Loucy (cell line): ENCODE results near the gene RHBG.

Experiments
- EZH2phosphoT487 ChIP-seq: fragments of 200-600 bp; IDR thresholded peaks from 2 replicates; pipeline ENCODE4 v1.6.1; 2018; ENCODE audit warnings: antibody characterized with exemption, mild to moderate bottlenecking, moderate library complexity, borderline replicate concordance
- TF ChIP-seq, protein P1 (sequence below): fragments of 200-600 bp; sonication (generic); conservative IDR thresholded peaks from 2 replicates; pipeline ENCODE4 v1.5.1; 2014; ENCODE audit warnings: mild to moderate bottlenecking, antibody characterized with exemption, low read length

GRCh38 chr1:156400191-156400935 is 31.4 kb downstream of the RHBG start:
- TF ChIP-seq, protein P1, sequence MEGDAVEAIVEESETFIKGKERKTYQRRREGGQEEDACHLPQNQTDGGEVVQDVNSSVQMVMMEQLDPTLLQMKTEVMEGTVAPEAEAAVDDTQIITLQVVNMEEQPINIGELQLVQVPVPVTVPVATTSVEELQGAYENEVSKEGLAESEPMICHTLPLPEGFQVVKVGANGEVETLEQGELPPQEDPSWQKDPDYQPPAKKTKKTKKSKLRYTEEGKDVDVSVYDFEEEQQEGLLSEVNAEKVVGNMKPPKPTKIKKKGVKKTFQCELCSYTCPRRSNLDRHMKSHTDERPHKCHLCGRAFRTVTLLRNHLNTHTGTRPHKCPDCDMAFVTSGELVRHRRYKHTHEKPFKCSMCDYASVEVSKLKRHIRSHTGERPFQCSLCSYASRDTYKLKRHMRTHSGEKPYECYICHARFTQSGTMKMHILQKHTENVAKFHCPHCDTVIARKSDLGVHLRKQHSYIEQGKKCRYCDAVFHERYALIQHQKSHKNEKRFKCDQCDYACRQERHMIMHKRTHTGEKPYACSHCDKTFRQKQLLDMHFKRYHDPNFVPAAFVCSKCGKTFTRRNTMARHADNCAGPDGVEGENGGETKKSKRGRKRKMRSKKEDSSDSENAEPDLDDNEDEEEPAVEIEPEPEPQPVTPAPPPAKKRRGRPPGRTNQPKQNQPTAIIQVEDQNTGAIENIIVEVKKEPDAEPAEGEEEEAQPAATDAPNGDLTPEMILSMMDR: no peak
- no peak for TF ChIP-seq EZH2phosphoT487
